DND-41 (cell line): Measurements from ENCODE around the gene PEX11G.
"Not testable (repeated sequence)": the region's sequence is repeated elsewhere in the genome, so short reads cannot be mapped to it uniquely, and the experiment has no call there.

Experiments used
- ATAC-seq: fragments of 200-7000 bp; cut with Tn5 transposase; 3 replicates; pipeline ENCODE4 v1.9.1; 2021; ENCODE audit warnings: low read depth; ENCODE audit not compliant: insufficient read depth
- DNase-seq: peaks from one replicate; pipeline ENCODE4 v3.0.0-alpha.2; 2020
- H2AFZ ChIP-seq: 2 replicates; pipeline ENCODE4 v1.6.0; 2012; ENCODE audit warnings: low read depth, low read length
- H3K27ac ChIP-seq: 2 replicates; pipeline ENCODE4 v1.5.1; 2012; ENCODE audit warnings: low read length, inconsistent platforms
- H3K27me3 ChIP-seq: fragments of 200-600 bp; sonication (generic); 2 replicates; pipeline ENCODE4 v1.6.0; 2012; ENCODE audit warnings: low read length, mild to moderate bottlenecking, inconsistent platforms; ENCODE audit not compliant: insufficient read depth, poor library complexity
- H3K36me3 ChIP-seq: 2 replicates; pipeline ENCODE4 v1.5.1; 2012; ENCODE audit warnings: low read length, inconsistent platforms; ENCODE audit not compliant: insufficient read depth
- H3K4me1 ChIP-seq: 2 replicates; pipeline ENCODE4 v1.5.1; 2012; ENCODE audit warnings: mild to moderate bottlenecking, low read length; ENCODE audit not compliant: insufficient read depth
- H3K4me2 ChIP-seq: 2 replicates; pipeline ENCODE4 v1.6.0; 2012; ENCODE audit warnings: mild to moderate bottlenecking, moderate library complexity, low read length, inconsistent platforms; ENCODE audit not compliant: insufficient read depth
- H3K4me3 ChIP-seq, 2 experiments: fragments of 200-600 bp in 1 of 2; shearing (Covaris generic) in 1 of 2; 2 replicates each; pipeline ENCODE4 v1.5.1; 2012 to 2016; ENCODE audit warnings: inconsistent platforms in 2 of 2, low read length in 2 of 2, mild to moderate bottlenecking in 2 of 2, low read depth in 1 of 2, moderate library complexity in 1 of 2
- H3K79me2 ChIP-seq: 2 replicates; pipeline ENCODE4 v1.6.0; 2012; ENCODE audit warnings: low read length, inconsistent platforms; ENCODE audit not compliant: insufficient read depth
- H3K9ac ChIP-seq: 2 replicates; pipeline ENCODE4 v1.6.0; 2012; ENCODE audit warnings: low read depth, mild to moderate bottlenecking, inconsistent platforms, low read length, moderate library complexity
- H3K9me3 ChIP-seq: 2 replicates; pipeline ENCODE4 v1.5.1; 2012; ENCODE audit warnings: low read length, moderate library complexity, mild to moderate bottlenecking, inconsistent platforms; ENCODE audit not compliant: insufficient read depth, severe bottlenecking
- H4K20me1 ChIP-seq: 2 replicates; pipeline ENCODE4 v1.6.0; 2012; ENCODE audit warnings: low read length; ENCODE audit not compliant: insufficient read depth
- CTCF ChIP-seq: IDR thresholded peaks from 2 replicates; pipeline ENCODE4 v1.5.1; 2012; ENCODE audit warnings: borderline replicate concordance, low read length, moderate library complexity, mild to moderate bottlenecking; ENCODE audit not compliant: poor library complexity, severe bottlenecking; ENCODE audit errors: extremely low read depth
- EZH2 ChIP-seq: IDR thresholded peaks from 3 replicates; pipeline ENCODE4 v1.6.1; 2012; ENCODE audit warnings: borderline replicate concordance, low read depth, mild to moderate bottlenecking, moderate library complexity, low read length, inconsistent platforms; ENCODE audit not compliant: severe bottlenecking

The PEX11G gene

DNA sequence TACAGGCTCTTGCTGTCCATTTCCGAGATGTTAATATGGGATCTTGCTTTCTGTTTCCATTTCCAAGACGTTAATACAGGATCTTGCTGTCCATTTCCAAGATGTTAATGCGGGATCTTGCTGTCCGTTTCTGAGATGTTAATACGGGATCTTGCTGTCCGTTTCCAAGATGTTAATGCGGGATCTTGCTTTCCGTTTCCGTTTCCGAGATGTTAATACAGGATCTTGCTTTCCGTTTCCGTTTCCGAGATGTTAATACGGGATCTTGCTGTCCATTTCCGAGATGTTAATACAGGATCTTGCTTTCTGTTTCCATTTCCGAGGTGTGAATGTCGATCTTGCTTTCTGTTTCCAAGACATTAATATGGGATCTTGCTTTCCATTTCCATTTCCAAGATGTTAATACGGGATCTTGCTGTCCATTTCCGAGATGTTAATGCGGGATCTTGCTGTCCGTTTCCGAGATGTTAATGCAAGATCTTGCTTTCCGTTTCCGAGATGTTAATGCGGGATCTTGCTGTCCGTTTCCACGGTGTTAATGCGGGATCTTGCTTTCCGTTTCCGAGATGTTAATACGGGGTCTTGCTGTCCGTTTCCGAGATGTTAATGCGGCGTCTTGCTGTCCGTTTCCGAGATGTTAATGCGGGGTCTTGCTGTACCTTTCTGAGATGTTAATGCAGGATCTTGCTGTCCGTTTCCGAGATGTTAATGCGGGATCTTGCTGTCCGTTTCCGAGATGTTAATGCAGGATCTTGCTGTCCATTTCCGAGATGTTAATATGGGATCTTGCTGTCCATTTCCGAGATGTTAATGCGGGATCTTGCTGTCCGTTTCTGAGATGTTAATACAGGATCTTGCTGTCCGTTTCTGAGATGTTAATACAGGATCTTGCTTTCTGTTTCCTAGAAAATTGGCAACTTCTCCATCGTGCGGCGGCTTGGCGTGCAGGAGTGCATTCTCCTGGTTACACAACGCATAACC, 38.3 kb downstream of the PEX11G start:
- H3K9me3 ChIP-seq: peaks cover 15% of the 10 kb centered on the region
- no peak for ATAC-seq
- no peak overlapping the region for H3K4me2 ChIP-seq
- DNase-seq: no peak
- H4K20me1 ChIP-seq: no peaks in the 10 kb centered on the region
- no peak overlapping the region for H2AFZ ChIP-seq
- peaks cover 80% of the 10 kb centered on the region for H3K36me3 ChIP-seq
- no peaks in the 10 kb centered on the region for H3K27me3 ChIP-seq
- H3K4me3 ChIP-seq: no peak overlapping the region
- no peak for TF ChIP-seq CTCF
- TF ChIP-seq EZH2: no peak
- H3K79me2 ChIP-seq: peaks cover 3% of the 10 kb centered on the region; the same call in 1 of the 2 replicates
- H3K4me1 ChIP-seq: no peaks in the 10 kb centered on the region
- no peak overlapping the region for H3K9ac ChIP-seq
- no peak overlapping the region for H3K27ac ChIP-seq

- not testable (repeated sequence) for H3K4me2 ChIP-seq, H4K20me1 ChIP-seq, H3K4me3 ChIP-seq, ATAC-seq, H3K9ac ChIP-seq, H3K4me1 ChIP-seq, H3K27ac ChIP-seq, H3K79me2 ChIP-seq, H3K27me3 ChIP-seq, H2AFZ ChIP-seq, DNase-seq
- Histone ChIP-seq H3K36me3 (peaks cover 80% of the 10 kb centered on the region), H3K9me3 (peaks cover 12% of the 10 kb centered on the region)
These were observed 39.3 kb downstream of the PEX11G start for GRCh38 chr19:7449391-7450070.

DNA sequence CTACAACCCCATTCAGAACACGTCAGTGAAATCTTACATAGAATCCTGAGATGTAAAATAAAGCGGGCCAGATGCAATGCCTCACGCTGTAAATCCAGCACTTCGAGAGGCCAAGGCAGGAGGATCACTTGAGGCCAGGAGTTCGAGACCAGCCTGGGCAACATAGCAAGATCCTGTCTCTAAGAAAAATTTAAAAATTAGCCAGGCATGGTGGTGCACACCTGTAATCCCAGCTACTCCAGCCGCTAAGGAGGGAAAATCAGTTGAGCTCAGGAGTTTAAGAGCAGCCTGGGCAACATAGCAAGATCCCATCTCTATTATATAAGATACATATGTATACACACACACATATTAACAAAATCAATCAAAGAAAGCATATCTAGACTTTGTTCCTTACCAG, 41.2 kb downstream of the PEX11G start:
- H3K27ac ChIP-seq: no peak overlapping the region
- peaks cover 78% of the 10 kb centered on the region for H3K36me3 ChIP-seq
- H2AFZ ChIP-seq: no peak overlapping the region
- H3K4me1 ChIP-seq: no peaks in the 10 kb centered on the region
- no peak for ATAC-seq
- no peaks in the 10 kb centered on the region for H3K27me3 ChIP-seq
- DNase-seq: no peak
- peaks cover 5% of the 10 kb centered on the region; the same call in 1 of the 2 replicates for H4K20me1 ChIP-seq
- no peaks in the 10 kb centered on the region for H3K9me3 ChIP-seq
- TF ChIP-seq EZH2: no peak
- no peak for TF ChIP-seq CTCF
- H3K4me2 ChIP-seq: no peak overlapping the region
- no peak overlapping the region for H3K4me3 ChIP-seq
- H3K79me2 ChIP-seq: peaks cover 3% of the 10 kb centered on the region; the same call in 1 of the 2 replicates
- no peak overlapping the region for H3K9ac ChIP-seq

- no peaks in the 10 kb centered on the region for H3K79me2 ChIP-seq
- DNase-seq (no peak), ATAC-seq (no peak)
- H3K27me3 ChIP-seq: no peaks in the 10 kb centered on the region
- H3K4me2 ChIP-seq: no peak overlapping the region
- no peaks in the 10 kb centered on the region for H3K9me3 ChIP-seq
- H2AFZ ChIP-seq: no peak overlapping the region
- peaks cover 75% of the 10 kb centered on the region for H3K36me3 ChIP-seq
- H3K27ac ChIP-seq: no peak overlapping the region
- H3K4me3 ChIP-seq: no peak overlapping the region
- TF ChIP-seq EZH2 (no peak), CTCF (no peak)
- H4K20me1 ChIP-seq: peaks cover 5% of the 10 kb centered on the region; the same call in 1 of the 2 replicates
- no peaks in the 10 kb centered on the region for H3K4me1 ChIP-seq
- no peak overlapping the region for H3K9ac ChIP-seq
These were observed 43.7 kb downstream of the PEX11G start for GRCh38 chr19:7445104-7445503.
